AG08396 (cell line): ENCODE results near the gene EFNA5.
"Not testable (repeated sequence)": the region's sequence is repeated elsewhere in the genome, so short reads cannot be mapped to it uniquely, and the experiment has no call there.

Source experiments
- DNase-seq: peaks from one replicate; pipeline ENCODE4 v3.0.0; 2012; ENCODE audit warnings: low spot score, mixed read lengths

Gene EFNA5

DNA sequence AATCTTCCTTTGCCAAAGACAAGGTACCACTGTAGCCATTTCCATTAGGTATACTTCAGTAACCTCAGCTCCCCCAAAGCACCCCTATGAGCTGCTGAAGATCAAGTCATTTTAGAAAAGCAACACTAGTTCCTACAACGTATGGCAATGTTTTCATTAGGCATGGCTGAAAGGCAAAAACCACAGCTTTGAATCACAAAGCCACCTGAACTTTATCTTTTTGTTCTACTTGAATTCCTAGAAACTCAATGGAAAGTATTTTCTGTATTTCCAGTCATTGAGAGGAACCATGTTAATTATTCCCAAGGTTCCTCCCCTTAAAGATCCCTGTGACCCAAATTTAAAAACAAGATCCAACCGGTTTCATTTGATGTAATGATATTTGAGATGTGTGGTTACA lies 152.1 kb downstream of the EFNA5 start:
- DNase-seq = no peak

- DNase-seq = no peak
Measured at GRCh38 chr5:107518190-107518589, 152.5 kb downstream of the EFNA5 start.

GRCh38 chr5:107517185-107518033 lies 153.3 kb downstream of the EFNA5 start:
- DNase-seq = no peak

DNA sequence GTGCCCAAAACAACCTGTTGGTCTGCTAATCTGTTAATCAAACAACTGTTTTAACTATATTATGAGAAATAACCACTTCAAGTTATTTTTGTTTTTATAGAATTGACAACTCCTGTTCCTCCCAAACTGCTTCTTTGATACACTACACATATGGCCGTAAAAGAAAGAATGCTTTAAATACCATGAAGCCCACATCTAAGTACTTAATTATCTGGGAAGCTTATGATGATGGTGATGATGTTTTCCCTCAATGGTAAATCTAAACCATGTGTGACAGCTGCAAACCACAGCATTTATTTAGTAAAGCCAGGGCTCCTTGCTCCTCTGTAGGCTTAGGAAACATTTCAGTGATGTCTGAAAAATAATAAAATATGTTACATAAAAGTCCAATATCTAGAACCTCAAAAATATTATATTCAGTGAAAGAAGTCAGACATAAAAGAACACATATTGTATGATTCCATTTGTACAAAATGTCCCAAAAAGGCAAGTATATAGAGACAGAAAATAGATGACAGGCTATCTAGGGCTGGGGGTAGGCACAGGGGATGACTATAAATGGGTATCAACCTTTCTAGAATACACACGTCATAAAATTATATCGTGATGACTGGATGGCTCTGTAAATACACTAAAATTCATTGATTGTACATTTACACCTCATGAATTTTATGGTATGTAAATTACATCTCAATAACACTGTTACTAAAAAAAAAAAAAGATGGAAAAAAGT lies 154.1 kb downstream of the EFNA5 start:
- DNase-seq = no peak

DNA sequence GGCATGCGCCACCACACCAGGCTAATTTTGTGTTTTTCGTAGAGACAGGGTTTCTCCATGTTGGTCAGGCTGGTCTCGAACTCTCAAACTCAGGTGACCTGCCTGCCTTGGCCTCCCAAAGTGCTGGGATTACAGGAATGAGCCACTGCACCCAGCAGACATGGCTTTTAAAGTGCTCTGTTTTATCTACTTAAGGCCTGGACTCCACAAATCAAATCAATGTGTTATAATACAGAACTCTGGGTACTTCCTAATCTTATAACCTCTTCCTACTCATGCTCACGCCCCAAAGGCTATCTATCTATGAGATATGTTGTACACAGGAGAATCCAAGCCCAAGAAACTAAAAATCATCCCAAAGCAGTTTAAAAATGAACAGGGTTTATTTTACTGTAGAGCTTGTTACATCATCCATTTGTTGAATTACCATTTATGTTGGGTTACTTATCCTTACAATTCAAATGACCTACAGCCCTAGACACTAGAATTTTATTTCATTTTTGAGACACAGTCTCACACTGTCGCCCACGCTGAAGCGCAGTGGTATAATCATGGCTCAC lies 155.1 kb downstream of the EFNA5 start:
- DNase-seq = no peak

GRCh38 chr5:107514305-107514704 lies 156.4 kb downstream of the EFNA5 start:
- DNase-seq = no peak

DNA sequence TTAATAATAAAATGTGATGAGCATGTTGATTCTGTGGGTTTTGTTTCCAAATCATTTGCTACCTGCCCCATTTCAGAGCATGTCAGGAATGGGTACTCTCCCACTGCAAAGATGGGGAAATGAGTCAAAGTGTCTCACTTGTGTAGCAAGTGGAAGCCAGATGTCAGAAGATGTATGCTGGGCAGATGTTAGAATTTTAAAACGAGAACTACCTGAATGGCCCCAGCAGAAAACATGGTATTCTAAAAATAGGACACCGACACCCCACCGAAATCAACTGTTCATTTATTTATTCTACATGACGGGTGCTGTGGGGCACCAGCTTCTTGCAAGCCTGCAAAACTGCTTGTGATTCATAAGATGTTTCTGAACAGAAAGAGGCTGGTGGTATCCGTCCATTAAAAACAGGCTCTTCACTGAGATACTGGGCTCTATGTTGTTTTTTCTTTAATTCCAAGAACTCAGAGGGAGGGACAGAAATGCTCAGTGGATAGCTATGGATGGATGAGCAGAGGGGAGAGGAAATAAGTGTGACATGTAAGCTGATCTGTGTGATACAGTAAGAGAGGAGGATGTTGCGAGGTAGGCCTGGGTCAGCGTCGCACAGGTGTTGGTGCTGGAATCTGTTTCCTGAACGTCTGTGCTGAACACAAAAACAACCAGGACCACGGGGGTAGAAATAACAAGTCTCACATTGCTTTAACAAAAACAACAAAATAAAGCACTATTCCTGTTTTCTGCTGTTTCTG lies 157.2 kb downstream of the EFNA5 start:
- no peak for DNase-seq

DNA sequence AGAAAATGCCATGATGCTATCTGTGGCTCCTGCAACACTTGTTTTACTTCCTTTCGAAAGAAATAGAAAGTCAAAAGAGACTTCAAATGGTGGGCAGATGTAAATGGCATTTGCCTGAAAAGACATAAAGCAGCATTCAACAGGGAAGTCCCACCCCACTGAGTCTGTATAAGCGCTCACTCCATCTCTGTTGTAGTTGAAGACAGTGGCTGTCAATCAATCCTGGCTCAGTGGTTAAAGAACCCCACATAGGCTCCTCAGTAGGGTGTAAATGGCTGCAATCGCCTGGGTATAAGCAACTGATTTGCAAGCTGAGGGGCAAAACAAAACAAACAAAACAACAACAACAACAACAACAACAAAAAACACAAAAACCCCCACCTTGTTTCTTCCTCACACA lies 158.7 kb downstream of the EFNA5 start:
- no peak for DNase-seq

DNA sequence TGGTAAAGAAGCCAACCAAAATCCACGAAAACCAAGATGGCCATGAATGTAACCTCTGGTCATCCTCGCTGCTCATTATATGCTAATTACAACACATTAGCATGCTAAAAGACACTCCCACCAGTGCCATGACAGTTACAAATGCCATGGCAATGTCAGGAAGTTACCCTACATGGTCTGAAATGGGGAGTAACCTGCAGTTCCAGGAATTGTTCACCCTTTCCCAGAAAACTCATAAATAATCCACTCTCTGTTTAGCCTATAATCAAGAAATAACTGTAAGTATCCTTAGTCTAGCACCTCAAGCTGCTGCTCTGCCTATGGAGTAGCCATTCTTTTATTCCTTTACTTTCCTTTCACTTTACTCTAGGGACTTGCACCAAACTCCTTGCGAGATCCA lies 160.6 kb downstream of the EFNA5 start:
- no peak for DNase-seq

DNA sequence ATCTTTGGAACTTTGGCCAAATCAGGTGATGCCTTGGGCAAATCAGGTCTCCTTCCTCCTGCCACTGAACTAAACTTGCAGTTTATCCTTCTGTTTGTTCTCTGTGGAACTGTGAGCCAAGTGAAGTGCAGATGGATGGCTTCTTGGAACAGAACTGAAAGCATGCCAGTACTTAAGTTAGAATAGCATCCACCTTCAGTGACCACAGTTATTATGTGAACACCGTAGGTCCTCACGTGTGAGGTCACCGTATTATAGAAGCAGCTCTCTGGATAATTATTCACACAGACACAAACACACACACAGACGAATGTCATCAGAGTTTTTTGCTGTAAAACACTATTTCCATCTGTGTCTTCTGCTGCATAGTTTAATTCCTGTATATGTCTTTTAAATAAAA lies 162.6 kb downstream of the EFNA5 start:
- no peak for DNase-seq

DNA sequence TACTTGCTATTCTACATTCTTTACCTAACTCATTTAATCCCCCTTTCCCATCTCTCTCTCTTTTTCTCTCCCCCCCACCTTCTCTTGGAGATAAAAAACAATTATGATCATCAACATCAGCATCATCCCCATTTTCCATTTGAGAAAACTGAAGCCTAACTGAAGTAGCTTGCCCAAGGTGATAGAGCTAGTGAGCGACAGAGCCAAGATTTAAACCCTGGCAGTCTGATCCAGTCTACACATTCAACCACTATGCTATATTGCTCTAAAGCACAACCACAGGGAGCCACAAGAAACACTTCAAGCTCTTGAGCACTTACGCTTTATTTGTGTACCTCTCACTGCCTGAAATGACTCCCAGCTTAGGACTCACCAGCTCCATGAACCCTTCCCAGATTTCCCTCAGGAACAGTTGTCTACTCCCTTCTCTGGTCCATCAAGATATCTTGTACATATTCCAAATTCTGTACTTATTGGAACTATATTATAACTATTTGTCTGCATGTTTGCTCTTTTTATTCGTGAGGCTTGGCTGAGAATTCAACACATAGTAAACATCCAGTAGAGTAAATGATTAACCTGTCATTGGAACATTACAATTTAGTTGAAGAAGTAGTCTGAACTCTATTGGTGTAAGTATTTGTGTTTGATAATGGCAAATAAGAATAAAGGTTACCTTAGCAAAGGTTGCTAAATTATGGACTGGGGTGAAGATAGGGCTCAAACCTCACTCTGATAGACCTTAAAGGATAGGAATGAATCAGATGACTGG lies 164.8 kb downstream of the EFNA5 start:
- DNase-seq = no peak

GRCh38 chr5:107504424-107504823 lies 166.3 kb downstream of the EFNA5 start:
- DNase-seq = no peak

DNA sequence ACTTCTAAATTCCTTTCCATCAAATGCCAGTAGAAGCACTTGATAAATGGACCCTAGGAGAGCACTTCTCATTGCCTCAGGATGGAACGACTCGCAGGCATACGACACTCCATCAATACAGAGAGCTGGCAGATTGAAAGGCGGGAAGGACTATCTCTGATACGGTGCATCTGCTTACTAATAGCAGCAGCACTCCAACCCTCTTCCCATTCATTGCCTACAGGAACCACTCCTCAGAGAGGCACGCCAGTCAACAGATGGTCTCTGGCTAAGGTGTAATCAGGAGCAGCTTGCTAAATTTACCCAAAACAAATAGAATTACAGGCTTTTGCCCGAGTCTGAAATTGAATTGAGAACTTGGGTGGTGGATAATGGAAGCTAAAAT lies 168.1 kb downstream of the EFNA5 start:
- DNase-seq = no peak

GRCh38 chr5:107501965-107502675 lies 168.6 kb downstream of the EFNA5 start:
- no peak for DNase-seq

GRCh38 chr5:107500840-107501239 lies 169.9 kb downstream of the EFNA5 start:
- no peak for DNase-seq

DNA sequence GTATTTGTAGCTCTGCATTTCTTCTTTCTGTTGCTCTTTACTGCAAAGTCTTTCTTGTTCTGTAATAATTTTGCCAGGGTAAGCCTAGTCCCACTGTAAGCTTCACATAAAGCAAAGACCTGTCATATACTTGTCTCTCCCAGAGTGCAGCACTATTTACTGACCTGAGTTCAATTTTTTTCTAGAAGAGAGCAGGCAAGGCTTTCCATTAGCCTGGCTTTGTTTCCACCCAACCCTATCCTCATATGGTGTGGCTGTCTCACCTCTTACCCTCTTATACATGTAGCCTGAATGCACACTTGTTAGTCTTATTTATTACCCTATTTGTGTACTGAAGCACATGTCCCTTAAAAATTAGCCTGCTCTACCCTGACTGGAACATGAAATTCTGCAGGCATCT lies 170.4 kb downstream of the EFNA5 start:
- DNase-seq = no peak

GRCh38 chr5:107499776-107500175 lies 171.0 kb downstream of the EFNA5 start:
- no peak for DNase-seq

DNA sequence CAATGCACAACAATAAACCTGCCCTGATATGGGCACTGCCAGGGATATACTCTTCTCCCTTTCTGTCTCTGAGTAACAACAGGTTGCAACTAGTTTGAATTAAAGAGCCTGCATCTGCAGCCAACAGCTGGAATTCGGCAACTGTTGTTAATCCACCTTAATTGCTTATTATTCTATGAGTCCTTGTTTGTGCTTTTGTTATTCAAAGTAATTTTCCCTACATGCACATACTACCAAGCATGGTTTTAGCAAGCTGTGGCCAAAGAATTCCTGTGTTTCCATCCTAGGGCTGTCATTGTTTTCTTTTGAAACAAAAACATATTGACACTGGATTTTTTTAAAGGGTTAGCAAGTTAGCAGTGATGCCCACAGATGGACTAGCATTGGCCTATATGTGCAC lies 171.5 kb downstream of the EFNA5 start:
- no peak for DNase-seq

GRCh38 chr5:107496466-107496865 lies 174.3 kb downstream of the EFNA5 start:
- no peak for DNase-seq

GRCh38 chr5:107494129-107494528 lies 176.6 kb downstream of the EFNA5 start:
- DNase-seq = not testable (repeated sequence)

- no peak for DNase-seq
Measured at GRCh38 chr5:107487056-107487542, 183.6 kb downstream of the EFNA5 start.
